Tongue (tissue), 2 donors: ENCODE results near the gene CPTP. TPM values are rescaled to one million over a fixed set of nuclear protein-coding genes. Genes with fewer than 3 reads are reported as not detected.

Experiments used
- DNase-seq: peaks from one replicate; pipeline ENCODE4 v3.0.0-alpha.2; 2015
- total RNA-seq: library from RNA; depleted of rRNA; stranded (reverse); fragments of >200 nt; gene quantifications from one replicate; pipeline ENCODE4 v1.2.3, GENCODE V29; 2014

CPTP gene
- total RNA-seq, 1 donor from 2014 or later, result 17.5 TPM

GRCh38 chr1:1292442-1292779, 32.2 kb upstream of the CPTP start:
- DNase-seq, result no peak

- no peak for DNase-seq
Measured at GRCh38 chr1:1292851-1293250, 31.8 kb upstream of the CPTP start.

DNA sequence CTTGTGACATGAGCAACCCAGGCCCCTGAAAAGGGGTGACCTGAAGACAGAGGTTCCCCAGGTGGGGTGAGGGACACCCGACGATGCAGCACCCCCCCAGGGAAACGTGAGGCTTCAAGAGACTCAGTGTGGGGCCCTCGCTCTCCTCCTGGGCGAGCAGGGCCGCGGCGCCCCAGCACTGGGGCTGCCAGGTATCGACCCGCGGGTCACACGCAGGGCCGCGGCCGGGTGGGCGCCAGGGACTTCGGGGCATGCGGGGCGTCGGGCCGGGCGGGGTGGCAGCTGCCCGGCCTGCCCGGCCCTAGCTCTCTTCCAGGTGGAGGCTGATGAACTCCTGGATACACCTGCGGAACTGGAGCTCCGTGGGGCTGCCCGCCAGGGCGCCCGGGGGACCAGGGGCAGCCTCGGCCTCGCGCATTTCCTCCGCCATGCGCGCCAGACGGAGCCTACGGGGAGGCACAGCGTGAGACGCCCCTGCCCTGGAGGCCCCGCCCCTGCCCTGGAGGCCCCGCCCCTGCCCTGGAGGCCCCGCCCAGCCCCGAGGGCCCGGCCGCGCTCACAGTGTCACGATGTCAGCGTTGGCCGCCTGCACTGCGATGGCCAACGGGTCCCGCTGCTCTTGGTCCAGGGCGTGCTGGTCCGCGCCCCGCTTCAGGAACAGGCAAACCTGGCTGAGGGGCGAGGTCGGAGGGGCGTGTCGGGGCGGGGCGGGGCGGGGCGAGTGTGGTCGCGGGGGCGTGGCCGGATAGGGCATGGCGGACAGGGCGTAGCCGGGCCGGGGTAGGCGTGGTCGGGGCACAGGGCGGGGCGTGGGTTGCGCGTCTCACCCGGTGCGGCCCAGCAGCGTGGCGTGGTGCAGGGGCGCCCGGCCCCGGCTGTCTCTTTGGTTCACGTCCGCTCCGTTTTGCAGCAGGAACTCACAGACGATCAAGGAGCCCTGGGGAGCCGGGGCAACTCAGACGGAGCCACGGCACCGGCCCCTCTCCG, 31.0 kb upstream of the CPTP start:
- DNase-seq, result no peak

GRCh38 chr1:1294250-1294890, 30.2 kb upstream of the CPTP start:
- no peak for DNase-seq

GRCh38 chr1:1295154-1295923, 29.3 kb upstream of the CPTP start:
- DNase-seq, result no peak

DNA sequence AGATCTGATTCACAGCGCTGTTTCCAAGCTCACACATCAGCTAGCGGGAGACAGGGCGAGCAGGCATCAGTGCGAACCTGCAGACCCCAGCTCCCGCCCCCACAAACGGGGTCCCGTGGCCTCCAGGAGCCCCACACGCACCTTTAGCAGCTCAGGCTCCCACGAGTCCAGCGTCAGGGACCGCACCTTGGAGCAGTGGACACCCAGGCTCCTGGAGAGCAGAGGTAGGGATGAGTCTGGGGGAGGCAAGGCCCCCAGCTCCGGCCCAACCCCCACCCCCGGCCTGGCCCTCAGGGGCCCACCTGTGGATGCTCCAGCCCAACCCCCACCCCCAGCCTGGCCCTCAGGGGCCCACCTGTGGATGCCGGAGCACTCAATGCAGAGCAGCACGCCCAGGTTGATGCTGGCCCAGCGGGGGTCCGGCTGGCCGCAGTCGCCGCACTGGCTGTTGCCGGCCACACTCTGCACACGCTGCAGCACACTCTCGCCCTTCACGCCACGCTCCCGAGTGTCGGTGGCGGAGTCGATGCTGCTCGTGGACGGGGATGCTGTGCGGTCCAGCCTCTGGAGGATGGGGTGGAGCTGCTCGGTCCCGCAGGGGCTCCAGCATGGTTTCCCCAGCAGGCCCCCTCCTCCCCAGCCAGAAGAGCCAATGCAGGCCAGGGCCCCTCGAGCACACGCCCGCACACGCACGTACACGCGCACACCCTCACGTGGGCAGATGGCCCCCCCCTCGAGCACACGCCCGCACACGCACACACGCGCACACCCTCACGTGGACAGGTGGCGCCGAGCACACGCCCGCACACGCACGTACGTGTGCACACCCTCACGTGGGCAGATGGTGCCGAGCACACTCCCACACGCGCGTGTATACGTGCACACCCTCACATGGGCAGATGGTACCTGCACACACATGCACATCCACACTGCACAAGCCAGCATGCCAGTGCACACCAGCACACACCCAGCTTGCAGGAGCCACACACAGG, 28.2 kb upstream of the CPTP start:
- no peak for DNase-seq

DNA sequence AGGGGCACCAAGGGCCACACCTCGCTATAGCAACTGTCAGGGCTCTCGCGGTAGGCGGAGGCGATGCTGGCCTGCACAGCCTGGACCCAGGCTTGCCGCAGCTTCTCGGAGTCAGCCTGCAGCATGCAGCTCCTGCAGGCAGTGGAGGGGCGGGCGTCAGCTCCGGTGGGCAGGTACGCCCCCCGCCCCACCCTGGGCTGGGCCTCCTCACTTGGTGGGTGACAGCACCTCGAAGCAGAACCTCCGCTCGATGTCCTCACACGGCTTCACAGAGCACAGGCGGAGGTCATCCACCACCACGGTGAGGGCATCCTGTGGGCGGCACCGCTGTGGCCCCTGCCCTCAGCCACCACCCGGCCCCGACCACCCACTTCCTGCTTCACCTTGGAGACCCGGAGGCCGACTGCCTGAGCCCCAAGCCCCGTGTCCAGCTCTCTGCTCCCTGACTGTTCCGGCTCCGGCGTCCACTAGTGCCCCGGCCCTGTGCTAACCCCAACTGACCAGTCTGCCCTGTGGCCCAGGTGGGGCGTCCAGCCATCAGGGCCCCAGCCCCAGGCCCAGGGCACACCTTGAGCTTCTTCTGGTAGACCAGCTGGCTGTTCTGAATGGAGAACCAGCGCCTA, 26.7 kb upstream of the CPTP start:
- no peak for DNase-seq

- peak; percentile 92 for DNase-seq
Measured at GRCh38 chr1:1298861-1299685, 25.5 kb upstream of the CPTP start.

DNA sequence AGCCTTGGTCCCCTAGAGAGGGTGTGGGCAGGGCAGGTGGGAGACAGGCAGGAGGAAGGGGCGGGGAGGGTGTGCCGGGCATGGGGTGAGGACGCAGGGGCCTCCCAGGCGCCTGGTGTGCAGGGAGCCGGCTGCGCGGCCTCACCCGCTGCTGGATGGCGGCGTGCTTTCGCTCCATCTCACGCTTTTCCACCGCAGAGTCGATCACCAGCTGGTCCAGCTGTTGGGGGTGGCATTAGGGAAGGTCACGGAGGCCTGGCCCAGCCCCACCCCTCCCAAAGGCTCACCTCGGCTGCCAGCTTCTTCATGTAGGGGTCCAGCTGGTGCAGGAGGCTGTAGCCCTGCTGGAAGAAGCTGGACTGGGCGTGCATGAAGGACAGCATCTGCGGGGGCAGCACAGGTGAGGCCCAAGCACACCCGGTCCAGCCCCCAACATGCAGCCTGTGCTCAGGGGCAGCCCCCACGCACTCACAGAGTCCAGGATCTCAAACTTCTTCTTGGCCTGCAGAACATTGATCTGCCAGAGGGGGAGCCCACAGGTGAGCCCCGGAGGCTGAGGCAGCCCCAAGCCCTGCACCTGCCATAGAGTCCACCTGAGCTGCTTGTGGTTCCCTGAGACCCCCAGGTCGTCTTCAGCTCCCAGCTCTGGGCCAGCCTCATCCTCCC, 24.8 kb upstream of the CPTP start:
- no peak for DNase-seq

DNA sequence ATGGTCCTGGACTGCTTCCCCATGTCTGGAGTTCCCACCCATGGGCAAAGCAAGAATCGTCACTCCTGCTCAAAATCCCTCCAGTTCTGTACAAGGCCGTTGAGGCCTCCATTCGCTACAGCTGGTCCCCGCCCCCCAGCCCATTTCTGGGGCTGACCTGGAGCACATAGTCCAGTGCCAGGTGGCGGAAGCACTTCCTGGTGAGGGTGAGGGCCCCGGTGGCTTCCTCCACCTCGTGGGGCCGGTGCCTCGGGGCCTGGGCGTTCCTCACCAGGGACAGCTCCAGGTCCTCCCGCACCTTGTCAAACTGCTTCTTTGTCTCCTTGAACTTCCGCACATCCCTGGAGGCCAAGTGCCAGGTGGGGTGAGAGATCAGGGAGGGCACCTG, 24.3 kb upstream of the CPTP start:
- no peak for DNase-seq

- no peak for DNase-seq
Measured at GRCh38 chr1:1302006-1302430, 22.6 kb upstream of the CPTP start.

- DNase-seq, result no peak
Measured at GRCh38 chr1:1302951-1303509, 21.6 kb upstream of the CPTP start.

GRCh38 chr1:1303736-1304135, 20.9 kb upstream of the CPTP start:
- no peak for DNase-seq

DNA sequence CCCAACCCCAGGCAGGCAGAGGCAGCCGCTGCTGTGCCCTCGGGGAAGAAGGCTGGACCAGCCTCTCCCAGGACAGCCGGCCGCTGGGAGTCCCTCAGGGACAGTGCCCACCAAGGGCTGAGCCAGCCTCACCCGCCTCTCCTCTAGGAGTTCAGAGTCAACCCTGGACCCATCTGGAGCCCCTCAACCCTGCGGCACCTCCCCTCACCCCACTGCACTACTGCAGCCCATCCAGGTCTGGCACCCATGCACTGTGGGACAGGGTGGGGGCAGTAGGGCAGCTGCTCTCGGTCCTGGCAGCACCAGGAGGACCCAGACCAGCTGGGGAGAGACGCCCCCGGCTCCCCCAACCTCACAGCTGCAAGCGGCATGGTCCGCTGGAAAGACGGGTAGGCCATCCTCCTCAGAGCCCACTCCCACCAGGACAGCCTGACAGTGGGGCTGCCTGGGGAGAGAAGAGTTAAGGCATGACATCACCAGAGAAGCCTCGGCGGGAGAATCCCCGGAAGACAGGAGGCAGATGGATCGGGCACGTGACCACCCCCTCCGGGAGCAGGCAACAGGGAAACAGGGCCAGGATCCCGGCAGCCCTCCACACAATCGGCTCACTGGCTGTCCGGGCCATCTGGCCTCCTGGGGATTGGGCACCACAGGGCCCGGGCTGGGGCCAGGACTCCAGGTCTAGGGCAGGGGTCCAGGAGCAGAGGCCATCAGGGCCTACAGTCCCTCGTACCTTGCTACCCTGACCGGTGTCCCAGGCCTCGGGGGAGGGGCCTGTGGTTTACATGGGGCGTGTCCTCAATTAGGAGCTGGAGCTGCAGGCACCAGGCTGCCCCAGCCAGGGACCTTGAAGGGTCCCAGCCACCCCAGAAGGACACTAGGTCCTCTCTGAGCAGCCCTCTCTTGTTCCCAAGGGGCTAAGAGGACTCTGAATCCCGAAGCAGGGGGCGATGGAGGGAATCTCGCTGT, 20.0 kb upstream of the CPTP start:
- DNase-seq, result peak; percentile 90

- DNase-seq, result peak; percentile 85
Measured at GRCh38 chr1:1305300-1306069, 19.1 kb upstream of the CPTP start.

- DNase-seq, result no peak
Measured at GRCh38 chr1:1306070-1306660, 18.4 kb upstream of the CPTP start.
